ENCODE data around the gene CLDN18. TPM values are rescaled to one million over a fixed set of nuclear protein-coding genes. Genes with fewer than 3 reads are reported as not detected.
A peak's percentile ranks its signal among the peaks of the same experiment; 100 is the strongest.

CLDN18 gene
- under 1 TPM; 0.05 to 0.61 TPM for polyA plus RNA-seq

DNA sequence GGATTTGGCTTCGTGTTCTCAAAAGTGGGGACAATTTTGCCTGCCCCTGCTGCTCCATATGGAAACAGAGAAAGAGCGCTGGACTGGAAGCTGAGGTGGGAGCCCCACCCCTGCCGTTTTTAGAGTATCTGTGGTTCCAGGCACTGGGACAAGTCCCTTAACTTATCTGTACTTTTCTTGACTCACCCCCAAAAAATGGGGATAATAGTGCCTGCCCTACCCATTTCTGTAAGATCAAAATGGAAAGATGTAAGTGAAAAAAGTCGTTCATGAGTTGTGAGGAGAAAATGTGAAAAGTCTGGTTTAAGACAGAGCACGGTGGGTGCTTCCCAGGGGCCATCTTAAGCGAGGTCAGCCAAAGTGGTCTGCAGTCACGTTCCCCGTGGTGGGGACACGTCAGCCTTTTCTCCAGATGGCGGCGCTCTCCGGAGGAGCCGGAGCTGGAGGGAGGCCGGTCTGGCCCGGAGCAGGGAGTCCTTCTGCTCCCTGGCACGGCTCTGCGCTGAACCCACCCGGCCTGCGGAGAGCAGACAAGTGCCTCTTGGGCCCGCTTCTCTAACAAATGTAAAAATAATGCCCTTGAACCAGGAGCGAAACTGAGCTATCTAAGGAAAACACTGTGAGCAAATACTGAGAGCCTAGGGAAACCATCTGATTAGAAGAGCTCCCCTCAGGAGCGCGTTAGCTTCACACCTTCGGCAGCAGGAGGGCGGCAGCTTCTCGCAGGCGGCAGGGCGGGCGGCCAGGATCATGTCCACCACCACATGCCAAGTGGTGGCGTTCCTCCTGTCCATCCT lies at the start of gene CLDN18:
CLDN18 (plus strand) TSS at position 690 of the 797 bp plus-strand sequence; CDS start at position 751, 61 bp downstream.
- Histone ChIP-seq H3K4me1 (ENCODE audit: control insufficient read depth in 2 of 2, insufficient read depth in 2 of 2, low read length in 1 of 2) (no peaks in the 10 kb centered on the region), H3K27me3 (ENCODE audit: control insufficient read depth in 1 of 2, insufficient read depth in 2 of 2, low read length in 2 of 2) (no peaks in the 10 kb centered on the region), H3K36me3 (ENCODE audit: control insufficient read depth in 2 of 2, insufficient read depth in 2 of 2, low read length in 1 of 2) (no peaks in the 10 kb centered on the region), H3K27ac (ENCODE audit: low read depth in 2 of 2, low read length in 1 of 2) (no peak within 1 kb of the TSS), H3K4me3 (ENCODE audit: low read depth in 1 of 2, low read length in 2 of 2) (no peak within 1 kb of the TSS), H3K9me3 (ENCODE audit: control insufficient read depth in 2 of 2, insufficient read depth in 1 of 2, low read depth in 1 of 2, low read length in 1 of 2) (no peaks in the 10 kb centered on the region)
- 78 to 84% methylated on average over 30 of the region's 30 CpGs for WGBS, 2 donors

DNA sequence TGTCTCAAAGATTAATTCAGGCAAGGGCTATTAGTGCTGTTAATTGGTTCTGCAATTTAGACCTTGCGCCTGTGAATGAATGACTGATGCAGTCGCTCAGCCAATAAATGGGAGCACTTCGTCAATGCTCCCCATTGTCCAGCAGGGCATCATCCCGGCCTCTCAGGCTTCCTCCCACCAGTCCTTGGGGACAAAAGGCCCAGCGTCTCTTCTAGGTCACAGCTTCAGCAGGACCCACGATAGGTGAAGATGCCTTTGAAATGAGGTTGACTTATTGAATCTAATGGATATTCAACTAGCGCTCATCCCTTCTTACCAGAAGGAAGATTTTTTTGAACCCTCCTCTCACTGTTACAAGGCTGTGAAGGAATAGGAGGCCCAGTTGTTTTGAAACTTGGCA lies 47.7 kb upstream of the CLDN18 start:
- 89 to 91% methylated on average over 7 of the region's 7 CpGs for WGBS, 2 donors

GRCh38 chr3:137963463-137963862 lies 46.5 kb upstream of the CLDN18 start:
- no peaks in the 10 kb centered on the region for H3K4me1 ChIP-seq (ENCODE audit: control insufficient read depth in 2 of 2, insufficient read depth in 2 of 2, low read length in 1 of 2)
- no peaks in the 10 kb centered on the region for H3K9me3 ChIP-seq (ENCODE audit: control insufficient read depth in 2 of 2, insufficient read depth in 1 of 2, low read depth in 1 of 2, low read length in 1 of 2)
- WGBS, 2 donors: 48 to 62% methylated on average over 4 of the region's 4 CpGs
- no peak overlapping the region for H3K4me3 ChIP-seq (ENCODE audit: low read depth in 1 of 2, low read length in 2 of 2)
- no peaks in the 10 kb centered on the region for H3K27me3 ChIP-seq (ENCODE audit: control insufficient read depth in 1 of 2, insufficient read depth in 2 of 2, low read length in 2 of 2)
- no peaks in the 10 kb centered on the region for H3K36me3 ChIP-seq (ENCODE audit: control insufficient read depth in 2 of 2, insufficient read depth in 2 of 2, low read length in 1 of 2)
- H3K27ac ChIP-seq (ENCODE audit: low read depth in 2 of 2, low read length in 1 of 2): no peak overlapping the region

More for the DNA sequence above, 47.7 kb upstream of the CLDN18 start:
- no peaks in the 10 kb centered on the region for H3K9me3 ChIP-seq (ENCODE audit: control insufficient read depth in 2 of 2, insufficient read depth in 1 of 2, low read depth in 1 of 2, low read length in 1 of 2)
- no peaks in the 10 kb centered on the region for H3K27me3 ChIP-seq (ENCODE audit: control insufficient read depth in 1 of 2, insufficient read depth in 2 of 2, low read length in 2 of 2)
- H3K27ac ChIP-seq (ENCODE audit: low read depth in 2 of 2, low read length in 1 of 2): no peak overlapping the region
- H3K4me1 ChIP-seq (ENCODE audit: control insufficient read depth in 2 of 2, insufficient read depth in 2 of 2, low read length in 1 of 2): no peaks in the 10 kb centered on the region
- no peak overlapping the region for H3K4me3 ChIP-seq (ENCODE audit: low read depth in 1 of 2, low read length in 2 of 2)
- no peaks in the 10 kb centered on the region for H3K36me3 ChIP-seq (ENCODE audit: control insufficient read depth in 2 of 2, insufficient read depth in 2 of 2, low read length in 1 of 2)

GRCh38 chr3:137970914-137971831 lies 38.8 kb upstream of the CLDN18 start:
- Histone ChIP-seq H3K36me3 (ENCODE audit: control insufficient read depth in 2 of 2, insufficient read depth in 2 of 2, low read length in 1 of 2) (no peaks in the 10 kb centered on the region), H3K4me3 (ENCODE audit: low read depth in 1 of 2, low read length in 2 of 2) (peak overlapping the region in 1 of 2 donors; percentile 15), H3K27ac (ENCODE audit: low read depth in 2 of 2, low read length in 1 of 2) (no peak overlapping the region), H3K27me3 (ENCODE audit: control insufficient read depth in 1 of 2, insufficient read depth in 2 of 2, low read length in 2 of 2) (peaks cover 0 to 3% of the 10 kb centered on the region in 2 donors), H3K4me1 (ENCODE audit: control insufficient read depth in 2 of 2, insufficient read depth in 2 of 2, low read length in 1 of 2) (no peaks in the 10 kb centered on the region), H3K9me3 (ENCODE audit: control insufficient read depth in 2 of 2, insufficient read depth in 1 of 2, low read depth in 1 of 2, low read length in 1 of 2) (no peaks in the 10 kb centered on the region)
- WGBS, 2 donors: 14 to 15% methylated on average over 18 of the region's 18 CpGs

GRCh38 chr3:137972396-137972795 lies 37.6 kb upstream of the CLDN18 start:
- no peaks in the 10 kb centered on the region for H3K9me3 ChIP-seq (ENCODE audit: control insufficient read depth in 2 of 2, insufficient read depth in 1 of 2, low read depth in 1 of 2, low read length in 1 of 2)
- H3K27me3 ChIP-seq (ENCODE audit: control insufficient read depth in 1 of 2, insufficient read depth in 2 of 2, low read length in 2 of 2): peaks cover 0 to 3% of the 10 kb centered on the region in 2 donors
- no peak overlapping the region for H3K27ac ChIP-seq (ENCODE audit: low read depth in 2 of 2, low read length in 1 of 2)
- no peak overlapping the region for H3K4me3 ChIP-seq (ENCODE audit: low read depth in 1 of 2, low read length in 2 of 2)
- no peaks in the 10 kb centered on the region for H3K36me3 ChIP-seq (ENCODE audit: control insufficient read depth in 2 of 2, insufficient read depth in 2 of 2, low read length in 1 of 2)
- H3K4me1 ChIP-seq (ENCODE audit: control insufficient read depth in 2 of 2, insufficient read depth in 2 of 2, low read length in 1 of 2): no peaks in the 10 kb centered on the region
- 68 to 82% methylated on average over 1 of the region's 1 CpG for WGBS, 2 donors

DNA sequence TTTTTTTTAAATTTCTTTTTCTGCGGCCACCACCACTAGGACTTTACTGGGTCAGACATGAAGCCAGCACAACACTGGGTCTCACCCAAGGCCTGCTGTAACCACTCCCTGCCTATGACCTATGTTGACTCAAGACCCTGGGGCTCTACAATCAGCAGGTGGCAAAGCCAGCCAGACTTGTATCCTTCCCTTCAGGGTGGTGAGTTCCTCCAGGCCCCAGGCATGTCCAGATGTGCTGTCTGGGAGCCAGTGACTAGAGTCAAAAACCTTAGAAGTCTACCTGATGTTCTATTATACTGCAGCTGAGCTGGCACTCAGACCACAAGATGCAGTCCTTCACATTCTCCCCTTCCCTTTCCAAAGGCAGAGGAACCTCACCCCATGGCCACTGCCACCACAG lies 31.6 kb upstream of the CLDN18 start:
- Histone ChIP-seq H3K9me3 (ENCODE audit: control insufficient read depth in 2 of 2, insufficient read depth in 1 of 2, low read depth in 1 of 2, low read length in 1 of 2) (peaks cover 0 to 4% of the 10 kb centered on the region in 2 donors), H3K36me3 (ENCODE audit: control insufficient read depth in 2 of 2, insufficient read depth in 2 of 2, low read length in 1 of 2) (no peaks in the 10 kb centered on the region), H3K27me3 (ENCODE audit: control insufficient read depth in 1 of 2, insufficient read depth in 2 of 2, low read length in 2 of 2) (no peaks in the 10 kb centered on the region), H3K4me3 (ENCODE audit: low read depth in 1 of 2, low read length in 2 of 2) (no peak overlapping the region), H3K27ac (ENCODE audit: low read depth in 2 of 2, low read length in 1 of 2) (no peak overlapping the region), H3K4me1 (ENCODE audit: control insufficient read depth in 2 of 2, insufficient read depth in 2 of 2, low read length in 1 of 2) (no peaks in the 10 kb centered on the region)
- 96 to 100% methylated on average over 1 of the region's 1 CpG for WGBS, 2 donors

GRCh38 chr3:137987723-137988122 lies 22.2 kb upstream of the CLDN18 start:
- Histone ChIP-seq H3K27ac (ENCODE audit: low read depth in 2 of 2, low read length in 1 of 2) (no peak overlapping the region), H3K4me1 (ENCODE audit: control insufficient read depth in 2 of 2, insufficient read depth in 2 of 2, low read length in 1 of 2) (no peaks in the 10 kb centered on the region), H3K36me3 (ENCODE audit: control insufficient read depth in 2 of 2, insufficient read depth in 2 of 2, low read length in 1 of 2) (no peaks in the 10 kb centered on the region), H3K27me3 (ENCODE audit: control insufficient read depth in 1 of 2, insufficient read depth in 2 of 2, low read length in 2 of 2) (no peaks in the 10 kb centered on the region), H3K4me3 (ENCODE audit: low read depth in 1 of 2, low read length in 2 of 2) (no peak overlapping the region), H3K9me3 (ENCODE audit: control insufficient read depth in 2 of 2, insufficient read depth in 1 of 2, low read depth in 1 of 2, low read length in 1 of 2) (no peaks in the 10 kb centered on the region)
- 11 to 19% methylated on average over 1 of the region's 1 CpG for WGBS, 2 donors

- Histone ChIP-seq H3K9me3 (ENCODE audit: control insufficient read depth in 2 of 2, insufficient read depth in 1 of 2, low read depth in 1 of 2, low read length in 1 of 2) (no peaks in the 10 kb centered on the region), H3K4me3 (ENCODE audit: low read depth in 1 of 2, low read length in 2 of 2) (no peak overlapping the region), H3K27me3 (ENCODE audit: control insufficient read depth in 1 of 2, insufficient read depth in 2 of 2, low read length in 2 of 2) (no peaks in the 10 kb centered on the region), H3K4me1 (ENCODE audit: control insufficient read depth in 2 of 2, insufficient read depth in 2 of 2, low read length in 1 of 2) (no peaks in the 10 kb centered on the region), H3K27ac (ENCODE audit: low read depth in 2 of 2, low read length in 1 of 2) (no peak overlapping the region), H3K36me3 (ENCODE audit: control insufficient read depth in 2 of 2, insufficient read depth in 2 of 2, low read length in 1 of 2) (no peaks in the 10 kb centered on the region)
- 46 to 54% methylated on average over 4 of the region's 4 CpGs for WGBS, 2 donors
Measured at GRCh38 chr3:137988152-137988551, 21.8 kb upstream of the CLDN18 start.

- WGBS, 2 donors: 68 to 71% methylated on average over 3 of the region's 3 CpGs
- no peaks in the 10 kb centered on the region for H3K9me3 ChIP-seq (ENCODE audit: control insufficient read depth in 2 of 2, insufficient read depth in 1 of 2, low read depth in 1 of 2, low read length in 1 of 2)
- no peak overlapping the region for H3K27ac ChIP-seq (ENCODE audit: low read depth in 2 of 2, low read length in 1 of 2)
- no peaks in the 10 kb centered on the region for H3K27me3 ChIP-seq (ENCODE audit: control insufficient read depth in 1 of 2, insufficient read depth in 2 of 2, low read length in 2 of 2)
- H3K4me1 ChIP-seq (ENCODE audit: control insufficient read depth in 2 of 2, insufficient read depth in 2 of 2, low read length in 1 of 2): no peaks in the 10 kb centered on the region
- no peaks in the 10 kb centered on the region for H3K36me3 ChIP-seq (ENCODE audit: control insufficient read depth in 2 of 2, insufficient read depth in 2 of 2, low read length in 1 of 2)
- H3K4me3 ChIP-seq (ENCODE audit: low read depth in 1 of 2, low read length in 2 of 2): no peak overlapping the region
Measured at GRCh38 chr3:137988982-137989381, 21.0 kb upstream of the CLDN18 start.
